Kidney epithelial cell (primary cell): ENCODE results near the gene PPFIA4. TPM values are rescaled to one million over a fixed set of nuclear protein-coding genes. Genes with fewer than 3 reads are reported as not detected.
A peak's percentile ranks its signal among the peaks of the same experiment; 100 is the strongest.

Experiments
- DNase-seq: peaks from one replicate; pipeline ENCODE4 v3.0.0-alpha.2; 2010; ENCODE audit warnings: low read depth
- H3K27me3 ChIP-seq: 2 replicates; pipeline ENCODE4 v1.6.0; 2011; ENCODE audit warnings: low read length; ENCODE audit not compliant: control insufficient read depth, insufficient read depth
- H3K36me3 ChIP-seq: 2 replicates; pipeline ENCODE4 v1.5.1; 2011; ENCODE audit warnings: low read length; ENCODE audit not compliant: control insufficient read depth, insufficient read depth
- H3K4me3 ChIP-seq: 2 replicates; pipeline ENCODE4 v1.5.1; 2011; ENCODE audit warnings: low read depth, mild to moderate bottlenecking, control low read depth, low read length
- total RNA-seq: library from RNA; depleted of rRNA; stranded (reverse); fragments of >200 nt; gene quantifications from 2 replicates; pipeline ENCODE4 v1.2.3, GENCODE V29; 2015
- TF ChIP-seq, protein P1 (sequence below): IDR thresholded peaks from 2 replicates; pipeline ENCODE4 v1.5.1; 2011; ENCODE audit warnings: mild to moderate bottlenecking, moderate library complexity, low read length, control low read depth, inconsistent platforms; ENCODE audit not compliant: insufficient read depth, poor library complexity, severe bottlenecking

The PPFIA4 gene
- total RNA-seq, 1 donor from 2014 or later, result 0.13 TPM

DNA sequence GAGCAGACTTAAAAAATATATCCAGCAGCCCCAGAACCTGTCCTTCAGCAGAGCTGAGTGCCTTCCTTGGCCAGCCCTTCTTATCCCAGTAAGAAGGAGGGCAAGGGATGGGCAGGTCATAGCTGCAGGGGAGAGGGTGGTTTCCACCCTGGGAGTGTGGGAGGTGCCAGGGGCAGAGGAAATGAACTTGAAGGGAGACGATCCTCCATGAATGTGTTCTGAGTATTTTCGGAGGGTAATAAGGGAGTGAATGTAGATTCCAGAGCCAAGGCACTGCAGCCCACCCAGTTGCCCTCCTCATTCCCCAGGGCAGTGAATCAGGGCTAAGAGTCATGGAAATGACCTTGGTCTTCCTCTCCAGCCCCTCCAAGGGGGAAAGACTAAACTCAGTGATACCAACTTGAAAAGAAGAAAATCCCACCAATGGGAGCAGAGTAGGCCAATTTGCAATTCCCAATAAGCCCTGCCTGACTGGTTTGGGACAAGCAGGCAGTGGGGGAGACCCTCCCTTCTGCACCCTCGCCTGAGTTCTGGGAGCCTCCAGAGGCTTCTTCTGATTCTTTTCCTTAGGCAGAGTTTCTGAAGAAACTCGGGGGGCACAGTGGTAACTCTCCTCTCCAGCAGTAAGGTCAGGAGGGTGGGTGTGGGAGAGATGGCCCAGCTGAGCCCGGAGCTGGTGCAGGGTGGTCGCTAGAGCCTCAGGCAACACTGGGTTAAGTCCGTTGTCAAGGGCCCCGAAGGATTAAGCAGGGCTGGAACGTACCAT is 55.4 kb downstream of the PPFIA4 start:
- Histone ChIP-seq H3K27me3 (peaks cover 15% of the 10 kb centered on the region), H3K4me3 (no peak overlapping the region), H3K36me3 (no peaks in the 10 kb centered on the region)
- no peak for DNase-seq
- TF ChIP-seq, protein P1, sequence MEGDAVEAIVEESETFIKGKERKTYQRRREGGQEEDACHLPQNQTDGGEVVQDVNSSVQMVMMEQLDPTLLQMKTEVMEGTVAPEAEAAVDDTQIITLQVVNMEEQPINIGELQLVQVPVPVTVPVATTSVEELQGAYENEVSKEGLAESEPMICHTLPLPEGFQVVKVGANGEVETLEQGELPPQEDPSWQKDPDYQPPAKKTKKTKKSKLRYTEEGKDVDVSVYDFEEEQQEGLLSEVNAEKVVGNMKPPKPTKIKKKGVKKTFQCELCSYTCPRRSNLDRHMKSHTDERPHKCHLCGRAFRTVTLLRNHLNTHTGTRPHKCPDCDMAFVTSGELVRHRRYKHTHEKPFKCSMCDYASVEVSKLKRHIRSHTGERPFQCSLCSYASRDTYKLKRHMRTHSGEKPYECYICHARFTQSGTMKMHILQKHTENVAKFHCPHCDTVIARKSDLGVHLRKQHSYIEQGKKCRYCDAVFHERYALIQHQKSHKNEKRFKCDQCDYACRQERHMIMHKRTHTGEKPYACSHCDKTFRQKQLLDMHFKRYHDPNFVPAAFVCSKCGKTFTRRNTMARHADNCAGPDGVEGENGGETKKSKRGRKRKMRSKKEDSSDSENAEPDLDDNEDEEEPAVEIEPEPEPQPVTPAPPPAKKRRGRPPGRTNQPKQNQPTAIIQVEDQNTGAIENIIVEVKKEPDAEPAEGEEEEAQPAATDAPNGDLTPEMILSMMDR, result no peak

GRCh38 chr1:203082231-203082505 is 55.9 kb downstream of the PPFIA4 start:
- Histone ChIP-seq H3K4me3 (no peak overlapping the region), H3K36me3 (no peaks in the 10 kb centered on the region), H3K27me3 (peaks cover 13% of the 10 kb centered on the region)
- DNase-seq, result no peak
- TF ChIP-seq, protein P1, result no peak

DNA sequence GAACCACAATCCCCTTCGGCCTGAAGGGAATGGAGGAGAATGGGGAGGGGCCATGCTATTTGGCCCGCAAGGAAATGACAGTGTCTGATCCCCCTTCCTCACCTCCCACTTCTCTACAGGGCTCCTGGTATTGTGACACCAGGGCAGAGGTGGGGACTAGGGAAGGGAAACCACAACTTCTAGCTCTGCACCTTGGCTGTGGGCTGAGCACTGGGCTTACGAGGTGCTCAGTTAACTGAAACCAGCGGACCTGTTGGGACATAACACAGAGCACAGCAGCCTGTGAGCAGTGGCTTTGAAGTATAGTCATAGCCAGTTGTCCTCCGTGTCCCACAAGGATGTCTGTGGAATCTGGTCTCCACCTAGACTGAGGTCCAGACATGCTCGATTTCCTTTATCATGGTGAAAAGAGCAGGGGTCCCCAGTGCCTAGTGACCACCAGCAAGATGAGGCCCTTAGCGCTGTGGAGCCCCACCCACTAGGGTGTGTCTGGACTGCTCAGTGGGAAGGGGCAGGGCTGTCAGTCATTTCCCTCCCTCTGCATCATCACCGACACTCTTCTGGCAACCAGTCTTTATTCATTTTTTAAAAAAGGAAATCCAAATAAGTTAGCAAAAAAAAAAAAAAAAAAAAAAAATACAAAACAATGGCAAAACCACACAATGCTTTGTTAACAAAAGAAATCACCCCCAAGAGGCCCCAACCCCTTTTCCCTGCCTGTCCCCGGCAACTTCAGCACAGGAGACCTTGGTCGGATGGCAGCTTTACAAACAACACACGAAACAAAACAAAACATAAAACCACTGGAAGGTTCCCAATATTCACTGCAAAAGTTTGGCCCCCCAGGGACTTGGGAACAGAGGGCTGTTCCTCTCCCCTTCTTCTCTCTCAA is 56.5 kb downstream of the PPFIA4 start:
- no peak for DNase-seq
- H3K27me3 ChIP-seq, result peaks cover 12% of the 10 kb centered on the region
- H3K36me3 ChIP-seq, result no peaks in the 10 kb centered on the region
- TF ChIP-seq, protein P1, result no peak
- H3K4me3 ChIP-seq, result no peak overlapping the region

DNA sequence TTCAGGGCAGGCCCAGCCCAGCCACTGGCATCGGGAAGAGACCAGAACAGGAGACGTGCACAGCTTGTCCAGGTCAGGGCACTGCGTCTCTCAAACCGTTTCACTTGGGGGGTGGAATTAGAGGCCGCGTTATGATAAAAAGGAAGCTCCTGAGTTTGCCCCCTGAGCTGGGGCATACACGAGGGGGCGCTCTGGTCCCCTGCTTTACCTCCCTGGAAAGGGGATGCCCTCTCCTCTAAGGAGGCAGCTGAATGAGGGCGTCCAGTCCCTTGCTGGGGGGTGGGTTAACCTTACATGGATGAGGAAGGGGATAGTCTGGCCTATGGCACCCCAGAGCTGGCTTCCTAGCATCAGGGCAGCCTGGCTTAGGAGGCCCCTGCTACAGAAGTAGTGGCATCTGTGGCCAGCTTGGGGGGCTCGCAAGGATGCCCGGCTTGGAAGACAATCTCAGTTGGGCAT is 57.2 kb downstream of the PPFIA4 start:
- TF ChIP-seq, protein P1, result no peak
- peaks cover 12% of the 10 kb centered on the region for H3K27me3 ChIP-seq
- no peak overlapping the region for H3K4me3 ChIP-seq
- no peak for DNase-seq
- H3K36me3 ChIP-seq, result no peaks in the 10 kb centered on the region

DNA sequence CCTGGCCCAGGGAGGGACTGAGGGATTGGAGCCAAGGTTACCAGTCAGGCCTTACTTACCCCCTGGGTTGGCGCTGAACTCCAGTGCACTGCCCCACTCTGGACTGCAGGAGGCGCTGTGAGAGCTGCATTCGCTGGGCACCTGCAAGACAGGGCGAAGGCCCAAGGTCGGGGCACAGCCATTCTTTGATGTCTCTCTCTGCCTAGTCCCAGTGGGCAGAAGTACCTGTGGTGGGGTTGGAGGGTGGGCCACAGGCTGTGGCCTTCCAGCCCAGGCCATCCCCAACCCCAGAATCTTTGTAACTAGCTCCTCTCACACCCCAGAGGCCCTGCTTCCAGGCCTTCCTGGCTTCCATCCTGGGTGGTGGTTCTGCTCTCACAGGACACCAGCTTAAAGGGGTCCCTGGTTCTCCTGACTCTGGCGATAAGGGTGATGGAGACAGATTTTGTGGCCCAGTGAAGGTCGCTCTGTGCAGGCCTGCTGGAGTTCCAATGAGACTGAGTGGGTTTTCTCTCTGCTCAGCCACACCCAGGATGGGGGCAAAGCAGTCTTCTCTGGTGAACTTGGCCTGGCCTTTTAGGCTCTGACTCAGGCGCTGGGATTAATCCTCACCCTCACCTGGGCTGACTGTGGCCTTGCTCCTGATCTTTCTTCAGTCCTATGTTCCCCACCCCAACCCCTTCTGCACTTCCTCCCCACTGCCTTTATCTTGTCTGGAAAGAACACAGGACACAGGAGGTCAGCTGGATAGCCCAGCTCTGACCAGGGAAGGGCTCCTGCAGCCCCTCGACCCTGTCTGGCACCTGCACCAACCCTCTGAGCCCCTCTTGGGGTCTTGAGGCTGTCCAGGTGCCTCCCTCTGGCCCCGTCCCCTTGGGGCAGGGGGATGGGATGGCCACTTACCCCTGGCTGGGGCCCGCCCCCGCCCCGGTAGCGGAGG is 58.6 kb downstream of the PPFIA4 start:
- TF ChIP-seq, protein P1, result peak; percentile 28
- H3K27me3 ChIP-seq, result peaks cover 10% of the 10 kb centered on the region
- H3K4me3 ChIP-seq, result no peak overlapping the region
- H3K36me3 ChIP-seq, result no peaks in the 10 kb centered on the region
- no peak for DNase-seq
